Measurements from ENCODE around the gene KCTD3. TPM values are rescaled to one million over a fixed set of nuclear protein-coding genes. Genes with fewer than 3 reads are reported as not detected.

Gene KCTD3
- total RNA-seq, 1 donor from 2014 or later, result 38.1 TPM

DNA sequence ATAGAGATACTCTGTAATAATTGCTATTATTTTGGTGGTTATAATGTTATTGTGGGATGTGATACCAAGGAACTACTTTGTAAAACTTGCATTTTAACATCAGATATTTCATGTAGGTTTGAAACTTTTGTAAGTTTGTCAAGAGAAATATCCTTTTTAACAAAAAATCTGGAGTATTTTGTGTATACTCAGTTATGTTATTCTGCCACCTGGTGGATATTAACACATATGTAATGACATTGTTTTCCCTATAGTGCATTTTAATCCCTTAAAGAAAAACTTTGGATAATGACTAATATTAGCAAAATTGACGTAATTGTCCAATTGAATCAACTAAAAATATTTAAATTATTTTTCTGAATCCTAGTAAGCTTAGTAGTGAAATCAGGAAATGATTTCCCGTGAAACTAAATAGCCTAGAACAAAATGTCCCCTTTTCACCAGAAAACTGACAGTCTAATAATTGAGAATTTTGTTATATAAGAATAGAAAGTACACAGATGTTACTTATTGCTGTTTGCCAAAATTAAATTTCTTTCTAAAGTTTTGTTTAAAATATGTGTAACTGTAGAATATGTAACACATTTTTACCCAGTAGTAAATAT is 39.6 kb downstream of the KCTD3 start:
- ATAC-seq, result no peak

DNA sequence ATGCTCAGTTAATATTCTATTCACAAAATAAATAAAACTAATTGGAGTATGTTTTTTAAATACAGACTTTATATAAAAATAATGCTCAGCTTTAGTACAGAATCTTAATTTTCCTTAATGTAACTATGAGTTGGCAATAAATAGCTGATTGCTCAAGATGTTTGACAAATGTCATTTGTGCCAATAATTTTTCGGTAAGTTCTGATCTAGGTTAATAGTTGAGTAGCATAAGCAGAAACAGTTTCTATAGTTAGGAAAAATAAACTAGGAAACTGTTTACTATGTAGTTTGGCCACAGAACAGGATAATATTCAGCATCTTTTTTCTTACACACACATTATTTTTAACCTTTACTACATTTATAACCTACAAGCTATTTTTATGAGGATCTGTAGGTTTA is 40.3 kb downstream of the KCTD3 start:
- no peak for ATAC-seq

DNA sequence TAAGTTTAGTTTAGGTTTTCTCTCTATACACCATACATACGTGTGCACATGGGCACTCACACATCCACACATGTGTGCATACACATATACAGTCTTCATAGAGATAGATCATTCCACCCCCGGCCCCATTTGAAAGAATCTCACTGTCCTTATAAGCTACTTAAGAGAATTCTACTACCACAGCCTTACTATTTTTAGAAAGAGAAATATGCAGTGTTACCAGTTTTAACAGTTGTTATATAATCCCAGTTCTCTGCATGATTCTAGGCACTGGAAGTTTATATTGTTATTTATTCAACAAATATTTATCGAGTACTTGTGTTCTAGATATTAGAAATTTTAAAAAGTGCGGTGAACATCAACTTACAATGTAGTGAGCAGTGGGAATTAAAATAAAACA is 41.5 kb downstream of the KCTD3 start:
- ATAC-seq, result no peak

DNA sequence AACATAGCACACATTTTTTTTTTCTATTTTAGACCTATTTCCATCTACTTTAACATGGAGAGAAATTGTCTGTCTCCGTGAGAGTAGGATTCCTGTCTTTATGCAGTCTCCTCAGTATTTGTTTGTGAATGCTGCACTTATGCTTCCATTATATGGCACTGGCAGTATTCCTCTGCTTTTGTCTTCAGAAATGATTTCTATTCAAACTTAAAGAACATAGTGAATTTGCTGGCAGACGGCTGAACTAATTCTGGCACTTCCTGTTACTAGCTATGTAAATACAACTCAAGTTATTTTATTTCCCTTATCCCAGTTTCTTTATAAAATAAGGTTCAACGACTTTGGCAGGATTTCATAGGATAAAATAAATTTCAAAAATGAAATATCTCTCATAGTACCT is 45.3 kb downstream of the KCTD3 start:
- ATAC-seq, result no peak

DNA sequence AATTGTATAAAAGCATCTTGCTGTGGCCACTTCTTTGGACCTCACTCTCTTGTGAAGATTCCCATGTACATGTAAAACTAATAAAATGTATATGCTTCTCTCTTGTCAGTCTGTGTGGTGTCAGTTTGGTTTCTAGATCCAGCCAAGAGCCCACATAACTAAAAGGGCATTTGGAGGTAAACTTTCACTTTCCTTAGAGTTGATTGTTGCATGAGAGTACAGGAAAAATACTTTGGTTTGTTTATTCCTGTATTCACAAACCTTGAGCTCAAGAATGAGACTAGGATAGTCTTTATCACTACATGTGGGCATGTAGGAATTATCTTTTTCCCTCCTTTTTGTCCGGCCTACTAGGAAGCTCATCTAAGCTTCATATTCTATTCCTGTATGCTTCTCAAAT is 50.9 kb downstream of the KCTD3 start:
- no peak for ATAC-seq

DNA sequence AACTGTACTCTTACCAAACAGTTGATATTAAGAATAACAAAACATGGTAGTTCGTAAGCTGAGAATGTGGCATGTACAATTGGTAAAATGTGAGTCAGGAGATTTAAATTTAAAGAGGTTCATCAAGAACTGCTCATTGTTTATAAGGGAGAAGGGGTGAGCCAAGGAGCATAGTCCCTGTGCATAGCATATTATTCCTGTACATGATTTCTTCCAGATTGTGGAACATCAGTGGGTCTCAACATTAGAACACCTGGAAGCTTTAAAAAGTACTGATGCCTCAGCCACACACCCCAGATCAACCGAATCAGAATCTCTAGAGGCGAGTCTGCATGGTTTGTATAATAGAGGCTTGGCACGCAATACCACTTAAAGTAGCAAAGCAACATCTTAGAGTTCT is 56.1 kb downstream of the KCTD3 start:
- no peak for ATAC-seq

DNA sequence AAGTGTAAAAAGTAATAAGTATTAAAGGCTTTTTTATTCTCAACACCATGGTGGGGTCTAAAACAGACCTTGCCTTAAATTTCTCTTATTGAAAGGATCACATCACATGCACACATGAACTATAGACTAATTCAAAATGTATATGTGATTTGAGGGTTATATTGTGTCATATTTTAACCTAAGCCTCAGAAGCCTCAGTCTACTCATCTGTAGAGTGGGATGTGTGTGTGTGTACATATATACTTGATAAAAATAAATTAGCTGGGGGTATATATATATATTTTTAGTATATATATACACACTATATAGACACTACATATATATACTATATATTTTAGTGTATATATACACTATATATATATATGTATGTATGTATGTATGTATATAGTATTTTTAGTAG is 58.8 kb downstream of the KCTD3 start:
- ATAC-seq, result no peak

DNA sequence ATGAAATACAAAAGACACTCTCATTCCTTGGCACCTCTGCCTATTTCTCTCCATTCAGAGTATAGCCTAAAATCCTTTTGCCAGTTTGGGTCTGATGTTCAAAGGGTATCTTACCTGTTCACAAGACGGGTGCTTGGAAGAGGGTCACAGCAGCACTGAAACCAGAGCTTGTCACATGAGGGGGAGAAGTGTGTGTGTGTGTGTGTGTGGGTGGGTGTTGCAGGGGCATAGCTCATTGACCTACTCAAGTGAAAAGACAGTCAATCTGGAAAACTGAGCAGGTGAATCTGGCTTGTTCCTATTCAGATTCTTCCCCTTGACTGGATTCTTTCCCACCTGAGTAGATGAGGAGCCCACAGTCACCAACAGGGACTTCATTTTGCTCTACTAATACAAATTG is 63.9 kb downstream of the KCTD3 start:
- ATAC-seq, result no peak

DNA sequence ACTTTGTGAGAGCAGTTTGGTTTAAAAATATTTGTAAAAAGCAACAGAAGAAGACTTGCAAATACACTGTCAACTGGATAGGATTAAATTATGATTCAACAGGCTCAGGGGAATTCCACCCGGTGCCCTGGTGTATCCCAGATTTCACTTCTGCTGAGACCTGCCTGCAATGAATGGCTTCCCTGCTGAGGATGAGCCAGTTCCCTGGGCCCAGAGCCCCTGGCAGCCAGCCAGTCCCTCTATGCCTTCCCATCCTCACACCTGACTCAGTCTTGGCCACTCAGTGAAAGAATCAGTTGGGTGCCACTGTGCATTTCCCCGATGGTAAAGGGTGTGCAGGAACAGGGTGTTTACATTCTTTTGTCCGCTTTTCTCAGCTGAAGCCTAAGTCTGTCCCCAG is 64.4 kb downstream of the KCTD3 start:
- ATAC-seq, result peak; percentile 91

DNA sequence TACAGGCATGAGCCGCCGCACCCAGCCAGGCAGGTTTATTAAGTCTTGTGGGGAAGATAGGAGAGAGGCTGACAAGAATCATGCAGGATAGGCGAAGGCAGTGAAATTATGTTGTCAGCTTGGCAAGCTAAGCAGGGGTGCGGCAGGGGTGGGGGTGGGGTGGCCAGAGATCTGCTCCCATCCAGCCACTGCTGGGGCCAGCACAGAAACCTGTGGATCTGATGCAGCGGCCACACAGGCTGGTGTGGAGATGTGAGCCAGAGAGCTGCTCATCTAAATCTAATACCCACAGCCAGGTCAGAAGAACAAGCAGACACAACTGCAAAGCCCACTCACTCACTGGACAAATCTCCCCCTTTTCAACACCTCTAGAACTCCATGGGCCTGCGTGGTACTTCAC is 68.7 kb downstream of the KCTD3 start:
- ATAC-seq, result peak; percentile 36

DNA sequence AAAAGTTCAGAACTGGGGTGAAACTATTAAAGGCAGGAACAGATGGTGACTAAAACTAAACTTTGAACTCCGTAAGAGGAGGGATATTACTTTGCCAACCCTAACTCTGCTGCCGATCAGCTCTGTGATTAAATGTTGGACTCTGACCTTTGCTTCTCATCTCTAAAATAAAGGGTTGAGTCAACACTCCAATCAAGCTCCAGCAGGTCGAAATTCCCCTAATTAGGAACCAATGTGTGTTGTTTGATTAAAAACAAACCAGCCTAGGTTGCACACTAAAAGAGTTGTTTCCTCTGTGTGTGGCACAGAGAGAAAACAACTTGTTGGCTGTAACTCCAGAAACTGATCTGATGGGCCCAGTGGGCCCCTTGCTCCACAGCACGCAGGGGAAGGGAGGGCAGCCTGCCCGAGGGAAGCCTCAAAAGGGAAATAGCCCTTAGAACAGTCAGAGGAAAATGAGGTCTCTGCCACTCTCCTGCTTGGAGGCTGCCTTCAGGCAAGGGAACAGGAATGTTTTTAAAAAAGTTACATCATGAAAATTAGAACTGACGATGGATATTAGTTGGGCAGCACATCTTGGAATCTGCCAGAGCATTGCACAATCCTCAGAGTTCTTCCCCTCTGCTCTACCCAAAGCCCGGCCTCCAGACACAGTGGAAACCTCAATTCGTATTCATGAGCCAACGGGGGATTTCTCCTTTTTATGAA is 69.3 kb downstream of the KCTD3 start:
- ATAC-seq, result peak; percentile 44

DNA sequence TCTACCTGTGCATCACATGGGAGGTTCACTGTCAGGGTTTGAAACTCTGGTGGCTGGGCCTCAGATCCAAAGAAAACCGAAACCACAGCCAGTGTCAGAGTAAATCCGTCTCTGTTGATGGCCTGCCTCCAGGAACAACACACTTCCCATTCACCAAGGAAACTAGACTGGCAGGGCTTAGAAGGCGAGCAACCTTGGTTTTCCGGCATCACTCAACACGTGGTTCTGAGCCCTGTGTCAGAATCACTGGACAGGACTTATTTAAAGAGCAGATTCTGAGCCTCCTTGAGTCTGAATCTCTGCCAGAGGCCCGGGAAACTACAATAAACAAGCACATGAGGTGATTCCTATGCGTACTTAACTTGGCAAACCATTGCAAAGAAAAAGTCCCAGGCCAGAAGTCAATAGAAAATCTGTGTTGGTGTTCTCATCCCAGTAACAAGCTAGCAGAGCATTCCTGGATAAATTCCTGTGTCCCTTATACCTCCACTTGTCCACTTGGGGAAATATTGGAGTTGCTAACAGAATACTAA is 70.0 kb downstream of the KCTD3 start:
- peak; percentile 77 for ATAC-seq

DNA sequence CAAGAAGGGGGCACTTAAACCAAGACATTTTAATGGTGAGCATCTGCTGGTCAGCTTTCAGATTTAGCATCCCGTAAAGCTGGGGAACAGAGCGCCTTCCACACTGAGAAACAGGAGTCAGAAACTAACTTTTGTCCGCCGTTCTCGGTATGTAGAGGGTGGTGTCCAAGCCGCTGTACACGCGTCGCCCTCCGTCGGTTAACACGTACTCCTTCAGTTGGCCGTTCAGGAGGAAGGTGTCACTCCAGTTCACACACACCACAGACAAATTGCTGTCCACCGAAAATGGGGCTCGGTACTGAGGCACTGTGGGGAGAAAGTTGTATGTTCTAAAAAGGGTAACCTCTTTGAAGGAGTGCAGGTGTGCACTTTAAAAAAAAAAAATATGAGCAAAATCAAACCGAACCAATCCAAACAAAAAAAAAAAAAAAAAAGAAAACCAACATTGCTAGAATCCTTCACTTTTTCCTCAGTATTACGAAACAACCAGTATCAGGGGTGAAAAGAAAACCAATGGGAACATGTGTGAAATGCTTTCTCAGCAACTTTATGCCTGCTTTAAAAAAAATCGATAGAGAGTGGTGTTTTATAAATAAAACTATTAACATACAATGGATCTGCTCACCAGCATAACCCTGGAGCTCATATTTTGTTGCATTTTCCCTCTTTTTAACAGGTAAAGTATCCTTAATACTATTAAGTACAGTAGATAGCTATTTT is 73.5 kb downstream of the KCTD3 start:
- no peak for ATAC-seq

DNA sequence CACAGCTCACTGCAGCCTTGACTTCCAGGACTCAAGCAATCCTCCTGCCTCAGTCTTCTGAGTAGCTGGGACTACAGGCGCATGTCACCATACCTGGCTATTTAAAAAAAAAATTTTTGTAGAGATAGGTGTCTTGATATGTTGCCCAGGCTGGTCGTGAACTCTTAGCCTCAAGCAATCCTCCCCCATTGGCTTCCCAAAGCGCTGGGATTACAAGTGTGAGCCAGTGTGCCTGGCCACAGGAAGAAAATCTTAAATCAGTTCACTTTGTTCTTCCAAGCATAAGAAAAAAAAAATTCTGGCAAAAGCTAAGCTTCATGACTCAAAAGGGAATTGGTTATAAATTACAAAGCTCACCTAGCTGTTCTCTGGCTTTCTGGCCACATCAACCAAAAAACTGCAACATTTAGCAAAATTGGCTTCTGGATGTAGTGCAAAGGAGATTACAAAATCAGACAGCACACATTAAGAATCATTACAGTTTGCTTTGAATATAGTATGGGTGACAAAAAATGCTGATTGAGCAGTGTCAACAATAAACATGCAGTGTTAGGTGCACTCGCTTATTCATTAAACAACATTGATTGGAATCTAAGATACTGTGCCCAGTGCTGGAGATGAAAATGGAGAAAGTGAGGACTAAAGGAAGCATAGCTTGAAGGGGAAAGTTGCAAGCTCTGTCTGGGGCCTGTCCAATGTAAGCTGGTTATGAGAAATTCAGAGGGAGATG is 76.7 kb downstream of the KCTD3 start:
- ATAC-seq, result no peak

DNA sequence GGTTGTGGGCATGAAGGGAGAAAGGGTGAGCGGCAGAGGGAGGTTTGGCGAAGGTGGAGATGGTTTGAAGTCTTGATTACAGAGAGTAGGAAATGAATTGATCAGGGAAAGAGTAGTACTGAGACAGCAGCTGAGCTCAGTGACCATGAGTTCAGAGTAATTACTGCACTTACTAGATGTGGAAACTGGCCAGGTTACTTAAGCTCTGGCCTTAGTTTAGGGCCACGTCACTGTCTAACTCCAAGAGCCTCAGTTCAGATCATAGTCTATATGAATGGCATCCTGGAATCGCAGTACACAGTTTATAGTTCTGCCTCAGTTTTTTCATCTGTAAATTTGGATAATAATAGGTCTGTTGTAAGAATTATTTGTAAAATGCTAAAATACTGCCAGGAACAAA is 78.1 kb downstream of the KCTD3 start:
- no peak for ATAC-seq

DNA sequence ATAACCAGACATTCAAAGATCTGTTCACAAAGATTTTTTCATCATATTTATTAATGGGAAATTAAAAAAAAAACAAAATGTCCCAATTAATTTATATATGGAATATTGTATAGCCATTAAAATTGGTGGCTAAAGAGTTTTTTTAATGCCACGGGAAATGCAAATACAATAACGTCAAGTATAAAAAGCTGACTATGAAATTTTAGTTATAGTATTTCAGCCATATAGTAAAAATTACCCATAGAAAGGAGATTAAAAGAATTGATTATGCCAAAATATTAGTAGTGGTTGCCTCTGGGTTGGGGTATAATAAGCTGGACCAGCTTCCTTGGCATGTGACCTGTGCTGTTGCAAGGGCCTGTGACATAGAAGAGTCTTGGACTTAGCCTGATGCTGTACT is 78.8 kb downstream of the KCTD3 start:
- no peak for ATAC-seq

DNA sequence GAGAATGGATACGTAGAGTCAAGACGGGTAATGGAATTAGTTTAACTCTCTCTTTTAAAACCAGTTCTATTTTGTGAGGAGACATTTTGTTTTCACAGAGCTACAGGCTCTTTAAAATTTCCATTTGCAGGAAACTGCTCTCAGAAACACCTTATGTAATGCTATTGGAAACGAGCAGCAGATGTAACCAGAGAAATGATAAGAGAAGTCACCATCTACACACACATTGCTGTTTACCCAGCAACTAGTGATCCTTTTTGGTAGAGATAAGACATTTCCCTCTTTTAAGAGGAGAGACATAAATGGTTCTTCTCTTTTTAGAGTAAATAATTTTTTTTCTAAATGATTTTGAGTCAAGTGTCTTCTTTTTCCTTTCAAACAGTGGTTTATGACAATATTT is 80.6 kb downstream of the KCTD3 start:
- ATAC-seq, result no peak

DNA sequence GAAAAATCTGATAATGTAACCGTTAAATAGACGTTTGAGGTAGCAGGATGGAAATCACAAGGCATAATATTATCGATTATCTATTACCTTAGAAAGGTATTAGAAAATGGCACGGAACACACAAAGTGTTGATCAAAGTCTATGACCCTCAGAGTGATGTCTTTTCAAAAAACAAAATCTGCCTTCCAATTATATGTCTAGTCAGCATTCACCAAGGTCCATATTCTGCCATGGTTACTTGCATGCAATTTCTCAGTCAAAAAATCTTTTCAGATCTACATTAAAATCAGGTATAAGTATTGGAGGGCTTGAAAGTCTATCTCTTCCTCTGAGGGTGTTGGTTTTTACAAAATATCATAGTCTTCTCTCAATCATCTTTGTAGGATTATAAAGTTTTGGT is 81.9 kb downstream of the KCTD3 start:
- no peak for ATAC-seq

DNA sequence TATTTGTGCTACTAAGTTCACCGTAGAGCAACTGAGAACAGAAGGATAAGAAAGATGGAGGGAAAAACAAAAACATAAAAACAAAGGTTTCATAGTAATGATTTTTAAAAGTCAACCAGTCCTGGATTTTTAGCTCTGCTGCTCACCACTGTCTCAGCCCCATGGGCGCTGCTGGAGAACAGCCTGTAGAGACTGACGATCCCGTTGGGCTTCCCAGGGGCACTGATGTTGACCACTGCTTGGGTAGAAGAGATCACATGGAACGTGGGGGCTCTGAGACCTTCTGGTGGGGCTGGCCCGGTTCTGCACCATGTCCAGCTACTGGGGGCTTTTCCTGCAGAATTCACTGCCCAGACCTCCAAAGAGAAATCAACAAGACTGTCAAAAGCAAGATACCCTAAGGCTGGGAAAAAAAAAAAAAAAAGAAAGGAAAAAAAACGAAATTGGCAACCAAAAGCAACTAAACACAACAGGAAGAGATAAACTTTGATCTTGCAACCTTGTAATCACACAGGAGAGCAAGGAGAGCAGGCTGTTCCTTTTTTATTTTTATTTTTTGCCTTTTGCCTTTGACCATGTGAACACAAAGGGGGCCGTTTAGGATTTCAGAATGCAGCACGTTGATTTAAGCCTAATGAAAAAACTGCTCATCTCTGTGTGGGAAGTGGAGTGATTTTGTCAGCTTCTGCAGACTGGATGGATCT is 83.5 kb downstream of the KCTD3 start:
- no peak for ATAC-seq

DNA sequence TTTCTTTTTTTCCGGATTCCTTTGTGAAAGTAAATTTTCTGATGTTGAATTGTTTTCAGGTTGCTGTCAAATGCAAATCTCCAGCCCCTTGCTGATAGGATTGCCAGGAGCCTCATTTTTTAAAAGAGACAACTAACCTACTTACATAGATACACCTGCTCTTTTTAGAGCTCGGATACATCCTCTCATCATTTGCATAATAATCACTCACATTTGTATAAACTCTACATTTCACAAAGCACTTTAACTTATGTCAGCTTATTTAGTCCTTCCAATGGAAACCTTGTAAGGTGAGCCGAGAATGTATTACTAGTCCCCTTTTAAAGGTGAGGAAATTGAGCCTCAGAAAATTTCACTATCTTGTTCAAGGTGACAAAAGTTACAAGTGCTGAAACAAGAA is 84.8 kb downstream of the KCTD3 start:
- no peak for ATAC-seq

DNA sequence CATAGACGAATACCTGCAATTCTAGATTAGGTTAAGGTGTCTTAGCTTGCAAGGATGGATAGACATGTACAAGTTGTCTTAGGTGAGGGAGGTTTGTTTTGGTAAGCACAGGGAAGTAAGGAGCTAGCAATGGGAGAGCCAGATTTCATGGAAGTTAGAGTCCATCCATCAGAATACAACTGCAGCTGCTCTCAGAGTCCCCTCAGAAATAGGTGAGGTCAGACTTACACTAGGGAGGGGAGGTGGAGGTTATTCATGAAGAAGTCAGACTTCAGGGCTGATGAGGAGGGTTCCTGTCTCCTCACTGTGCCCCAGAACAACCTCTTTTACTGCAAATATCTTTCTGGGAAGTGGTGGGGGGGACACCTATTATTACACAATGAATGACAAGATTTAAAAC is 85.3 kb downstream of the KCTD3 start:
- ATAC-seq, result no peak

DNA sequence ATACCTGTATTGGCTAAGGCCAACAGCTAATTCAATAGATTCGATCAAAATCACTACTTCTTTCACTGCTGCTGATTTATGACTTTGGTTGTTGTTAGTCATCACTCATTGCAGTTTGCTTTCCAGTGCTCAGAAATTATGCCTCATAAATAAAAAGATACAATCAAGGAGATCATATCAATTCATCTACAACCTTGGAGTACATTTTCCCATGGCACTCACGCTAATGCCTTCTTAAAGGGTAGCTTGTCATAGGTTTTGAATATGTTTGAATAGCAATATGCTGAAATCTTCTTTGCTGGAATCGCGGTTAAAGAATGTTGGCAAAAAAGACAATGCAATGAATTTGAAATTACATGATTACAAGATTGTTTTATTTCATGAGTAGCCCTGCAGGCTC is 89.9 kb downstream of the KCTD3 start:
- no peak for ATAC-seq

DNA sequence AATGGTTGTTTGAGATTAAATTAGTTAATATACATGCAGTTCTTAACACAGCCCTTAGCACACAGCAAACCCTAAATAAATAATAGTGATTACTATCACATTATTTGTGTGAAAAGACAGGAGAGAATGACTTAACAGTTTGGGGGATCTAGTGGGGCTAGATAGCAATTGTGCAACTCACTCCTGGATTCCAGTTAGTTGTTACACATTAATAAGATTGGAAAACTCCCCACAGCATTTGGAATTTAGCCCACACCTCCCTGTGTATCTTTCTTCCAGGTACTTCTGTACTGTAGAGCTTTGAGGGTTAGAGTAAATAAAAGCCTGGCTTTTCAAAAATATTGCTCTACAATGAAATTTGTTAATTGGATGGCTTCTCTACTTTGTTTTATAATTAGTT is 93.2 kb downstream of the KCTD3 start:
- no peak for ATAC-seq

Data from esophagus mucosa (tissue), 1 donor.